Fibroblast of skin of back (primary cell): ENCODE results near the gene CASP3.
"Not testable (repeated sequence)": the region's sequence is repeated elsewhere in the genome, so short reads cannot be mapped to it uniquely, and the experiment has no call there.

Experiments used
- DNase-seq: peaks from one replicate; pipeline ENCODE4 v3.0.0-alpha.2; 2013

CASP3 gene

DNA sequence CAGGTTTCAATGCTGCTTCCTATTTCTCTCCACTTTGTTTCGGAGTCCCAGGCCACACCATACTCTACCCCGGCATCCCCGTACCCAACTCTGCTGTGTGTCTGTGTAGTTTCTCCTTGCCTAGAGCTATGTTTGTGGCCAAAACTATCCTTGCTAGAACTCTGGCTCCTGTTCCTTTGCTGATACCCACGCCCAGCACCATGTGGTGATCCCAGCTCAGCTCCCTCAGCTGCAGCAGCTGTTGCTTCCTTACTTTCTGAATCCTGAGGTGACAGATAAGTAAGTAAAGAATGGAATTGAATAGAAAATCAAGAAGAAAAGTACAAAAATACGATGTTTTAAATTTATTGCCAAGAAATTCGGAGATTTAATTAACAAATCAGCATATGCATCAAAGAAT lies 55.8 kb downstream of the CASP3 start:
- DNase-seq, result no peak

DNA sequence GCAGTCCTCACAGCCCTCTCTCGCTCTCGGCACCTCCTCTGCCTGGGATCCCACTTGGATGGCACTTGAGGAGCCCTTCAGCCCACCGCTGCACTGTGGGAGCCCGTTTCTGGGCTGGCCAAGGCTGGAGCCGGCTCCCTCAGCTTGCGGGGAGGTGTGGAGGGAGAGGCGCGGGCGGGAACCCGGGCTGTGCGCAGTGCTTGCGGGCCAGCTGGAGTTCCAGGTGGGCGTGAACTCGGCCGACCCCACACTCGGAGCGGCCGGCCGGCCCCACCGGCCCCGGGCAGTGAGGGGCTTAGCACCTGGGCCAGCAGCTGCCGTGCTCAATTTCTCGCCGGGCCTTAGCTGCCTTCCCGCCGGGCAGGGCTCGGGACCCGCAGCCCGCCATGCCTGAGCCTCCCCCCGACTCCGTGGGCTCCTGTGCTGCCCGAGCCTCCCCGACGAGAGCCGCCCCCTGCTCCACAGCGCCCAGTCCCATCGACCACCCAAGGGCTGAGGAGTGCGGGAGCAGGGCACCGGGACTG lies 57.4 kb downstream of the CASP3 start:
- not testable (repeated sequence) for DNase-seq

DNA sequence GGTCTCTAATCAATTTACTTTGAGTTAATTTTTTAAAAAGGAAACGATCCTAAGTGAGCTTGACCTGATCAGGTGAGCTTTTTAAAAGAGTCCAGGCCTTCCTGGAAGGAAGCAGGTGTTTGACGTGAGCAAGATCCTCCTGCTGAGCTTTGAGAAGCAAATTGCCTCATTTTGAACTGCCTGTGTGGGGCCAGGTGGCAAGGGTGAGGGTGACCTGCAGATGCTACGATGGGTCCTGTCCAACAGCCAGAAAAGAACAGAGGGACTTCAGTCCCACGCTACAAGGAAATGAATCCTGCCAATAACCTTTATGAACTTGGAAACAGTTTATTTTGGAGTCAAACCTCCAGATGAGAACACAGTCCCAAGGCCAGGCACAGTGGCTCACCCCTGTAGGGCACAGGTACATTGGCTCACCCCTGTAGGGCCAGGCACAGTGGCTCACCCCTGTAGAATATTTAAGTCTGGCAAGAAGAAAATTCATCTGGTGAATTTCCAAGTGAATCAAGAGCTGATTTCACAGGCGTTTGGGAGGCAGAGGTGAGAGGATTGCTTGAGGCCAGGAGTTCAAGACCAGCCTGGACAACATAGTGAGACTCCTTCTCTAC lies 58.1 kb downstream of the CASP3 start:
- DNase-seq, result no peak

DNA sequence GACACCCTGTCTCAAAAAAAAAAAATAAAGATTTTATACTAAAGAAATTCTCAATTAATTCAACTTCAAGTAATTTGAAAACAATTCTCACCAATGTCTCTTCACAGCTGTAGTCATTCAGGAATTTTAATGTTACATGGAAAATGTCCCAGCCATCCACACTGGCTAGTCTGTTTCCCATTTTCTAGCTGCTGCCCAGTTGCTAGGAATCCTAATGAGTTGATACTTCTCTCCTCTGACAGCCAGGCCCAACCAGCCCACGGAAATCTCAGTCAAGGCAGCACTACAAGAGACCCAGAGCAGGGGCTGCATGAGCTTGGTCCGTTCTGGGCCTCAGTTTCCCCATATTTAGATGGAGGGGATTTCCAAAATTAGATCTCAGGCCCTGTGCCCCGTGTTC lies 59.1 kb downstream of the CASP3 start:
- no peak for DNase-seq

GRCh38 chr4:184588893-184589292 lies 60.4 kb downstream of the CASP3 start:
- peak; percentile 48 for DNase-seq

GRCh38 chr4:184587701-184588100 lies 61.5 kb downstream of the CASP3 start:
- no peak for DNase-seq

- DNase-seq, result no peak
Measured at GRCh38 chr4:184587221-184587620, 62.0 kb downstream of the CASP3 start.

GRCh38 chr4:184583738-184584502 lies 65.3 kb downstream of the CASP3 start:
- no peak for DNase-seq
